Breast epithelium (tissue), 4 donors: ENCODE data around the gene MAD2L1BP. TPM values are rescaled to one million over a fixed set of nuclear protein-coding genes. Genes with fewer than 3 reads are reported as not detected.

Experiments
- DNase-seq, 2 donors: peaks; one replicate each; pipeline ENCODE4 v3.0.0-alpha.2; 2019; ENCODE audit warnings: low spot score in 2 of 2
- H3K27ac ChIP-seq, 2 donors: fragments of 200-600 bp; sonication (generic) in 1 of 2; one replicate each; pipeline ENCODE4 v1.5.1; 2016 to 2019; ENCODE audit warnings: mild to moderate bottlenecking in 1 of 2
- H3K27me3 ChIP-seq, 2 donors: fragments of 200-600 bp; sonication (generic) in 1 of 2; one replicate each; pipeline versions ENCODE4 v1.5.1 to v1.6.0; 2017 to 2019; ENCODE audit warnings: control low read depth in 1 of 2, mild to moderate bottlenecking in 1 of 2
- H3K36me3 ChIP-seq: fragments of 200-600 bp; one replicate; pipeline ENCODE4 v1.5.1; 2019
- H3K4me1 ChIP-seq, 2 donors: fragments of 200-600 bp; sonication (generic); one replicate each; pipeline ENCODE4 v1.5.1; 2016 to 2019; ENCODE audit warnings: control low read depth in 1 of 2
- H3K4me3 ChIP-seq, 3 donors: fragments of 200-600 bp; sonication (generic); 1 replicate in 2 of 3; 2 replicates in 1 of 3; pipeline ENCODE4 v1.5.1; 2016 to 2019; ENCODE audit warnings: mild to moderate bottlenecking in 3 of 3, moderate library complexity in 2 of 3
- H3K9me3 ChIP-seq, 2 donors: fragments of 200-600 bp; sonication (generic) in 1 of 2; one replicate each; pipeline ENCODE4 v1.5.1; 2016 to 2019; ENCODE audit warnings: control low read depth in 1 of 2
- CTCF ChIP-seq, 3 donors: fragments of 450-650 bp; IDR thresholded peaks; one replicate each; pipeline ENCODE4 v1.5.1; 2016 to 2017; ENCODE audit warnings: antibody characterized with exemption in 3 of 3, mild to moderate bottlenecking in 3 of 3, moderate library complexity in 3 of 3
- POLR2A ChIP-seq: fragments of 450-650 bp; IDR thresholded peaks from one replicate; pipeline ENCODE4 v1.6.1; 2016; ENCODE audit warnings: antibody characterized with exemption, mild to moderate bottlenecking, moderate library complexity
- POLR2AphosphoS5 ChIP-seq, 3 donors: sonication (generic); formaldehyde crosslinking; IDR thresholded peaks; one replicate each; pipeline ENCODE4 v1.6.1; 2017; ENCODE audit warnings: antibody characterized with exemption in 3 of 3
- intact Hi-C: fragments of 100-400 bp; cut with DNase I; formaldehyde crosslinking; loops from one replicate; pipeline ENCODE4 v1.15.1; 2023; ENCODE audit warnings: low total_unique reads
- total RNA-seq, 3 donors: library from RNA; depleted of rRNA; stranded (reverse); fragments of >200 nt; gene quantifications; one replicate each; pipeline ENCODE4 v1.1.0, GENCODE V29; 2016

MAD2L1BP gene
- total RNA-seq, 3 donors from 2014 or later = 33.4 to 53.0 (median 33.4) TPM

- no peaks in the 10 kb centered on the region for H3K9me3 ChIP-seq
- no peak overlapping the region for H3K27ac ChIP-seq
- TF ChIP-seq POLR2A (no peak), CTCF (IDR thresholded peaks at IDR 0.05) (no peak), POLR2AphosphoS5 (IDR thresholded peaks at IDR 0.05) (no peak)
- no peaks in the 10 kb centered on the region for H3K36me3 ChIP-seq
- no peaks in the 10 kb centered on the region for H3K27me3 ChIP-seq
- DNase-seq = no peak
- H3K4me3 ChIP-seq = no peak overlapping the region
- H3K4me1 ChIP-seq = no peaks in the 10 kb centered on the region
- intact Hi-C loops = no loop called here
Measured at GRCh38 chr6:43676962-43677606, 41.4 kb downstream of the MAD2L1BP start.

- DNase-seq = no peak
- H3K36me3 ChIP-seq = no peaks in the 10 kb centered on the region
- H3K27ac ChIP-seq = no peak overlapping the region
- no peak overlapping the region for H3K4me3 ChIP-seq
- no peaks in the 10 kb centered on the region for H3K4me1 ChIP-seq
- TF ChIP-seq CTCF (IDR thresholded peaks at IDR 0.05) = no peak
- no peak for TF ChIP-seq POLR2A
- no peak for TF ChIP-seq POLR2AphosphoS5 (IDR thresholded peaks at IDR 0.05)
- H3K27me3 ChIP-seq = no peaks in the 10 kb centered on the region
- H3K9me3 ChIP-seq = no peaks in the 10 kb centered on the region
- intact Hi-C loops = no loop called here
Measured at GRCh38 chr6:43677759-43678158, 42.1 kb downstream of the MAD2L1BP start.

GRCh38 chr6:43678341-43678740 is 42.7 kb downstream of the MAD2L1BP start:
- no peaks in the 10 kb centered on the region for H3K9me3 ChIP-seq
- H3K4me1 ChIP-seq = no peaks in the 10 kb centered on the region
- no peak overlapping the region for H3K4me3 ChIP-seq
- intact Hi-C loops = no loop called here
- no peaks in the 10 kb centered on the region for H3K27me3 ChIP-seq
- H3K36me3 ChIP-seq = no peaks in the 10 kb centered on the region
- H3K27ac ChIP-seq = no peak overlapping the region
- no peak for TF ChIP-seq POLR2AphosphoS5 (IDR thresholded peaks at IDR 0.05)
- no peak for TF ChIP-seq POLR2A
- TF ChIP-seq CTCF (IDR thresholded peaks at IDR 0.05) = no peak
- no peak for DNase-seq

- no peak overlapping the region for H3K4me3 ChIP-seq
- no peak for DNase-seq
- no peak overlapping the region for H3K27ac ChIP-seq
- H3K4me1 ChIP-seq = no peaks in the 10 kb centered on the region
- no peaks in the 10 kb centered on the region for H3K9me3 ChIP-seq
- H3K36me3 ChIP-seq = no peaks in the 10 kb centered on the region
- no peak for TF ChIP-seq CTCF (IDR thresholded peaks at IDR 0.05)
- no peak for TF ChIP-seq POLR2A
- TF ChIP-seq POLR2AphosphoS5 (IDR thresholded peaks at IDR 0.05) = no peak
- no peaks in the 10 kb centered on the region for H3K27me3 ChIP-seq
- intact Hi-C loops = no loop called here
Measured at GRCh38 chr6:43679057-43679456, 43.4 kb downstream of the MAD2L1BP start.

- DNase-seq = no peak
- Histone ChIP-seq H3K9me3 (no peaks in the 10 kb centered on the region), H3K4me3 (no peak overlapping the region), H3K4me1 (no peaks in the 10 kb centered on the region), H3K27me3 (no peaks in the 10 kb centered on the region), H3K36me3 (no peaks in the 10 kb centered on the region), H3K27ac (no peak overlapping the region)
- TF ChIP-seq POLR2A (no peak), POLR2AphosphoS5 (IDR thresholded peaks at IDR 0.05) (no peak), CTCF (IDR thresholded peaks at IDR 0.05) (no peak)
- intact Hi-C loops = no loop called here
Measured at GRCh38 chr6:43680308-43681200, 44.9 kb downstream of the MAD2L1BP start.
